ENCODE results near the gene NEK11. TPM values are rescaled to one million over a fixed set of nuclear protein-coding genes. Genes with fewer than 3 reads are reported as not detected.

The NEK11 gene
- total RNA-seq, 1 donor from 2014 or later: 3.8 TPM

- intact Hi-C loops (cut with DNase I): no loop called here
- Histone ChIP-seq H3K27ac (no peak overlapping the region), H3K4me1 (no peaks in the 10 kb centered on the region), H3K4me3 (no peak overlapping the region), H3K27me3 (no peaks in the 10 kb centered on the region), H3K9me3 (no peaks in the 10 kb centered on the region), H3K36me3 (no peaks in the 10 kb centered on the region)
- TF ChIP-seq CTCF (IDR thresholded peaks at IDR 0.05): no peak
- ATAC-seq (no peak), DNase-seq (no peak)
Measured at GRCh38 chr3:131393868-131394267, 367.2 kb downstream of the NEK11 start.

DNA sequence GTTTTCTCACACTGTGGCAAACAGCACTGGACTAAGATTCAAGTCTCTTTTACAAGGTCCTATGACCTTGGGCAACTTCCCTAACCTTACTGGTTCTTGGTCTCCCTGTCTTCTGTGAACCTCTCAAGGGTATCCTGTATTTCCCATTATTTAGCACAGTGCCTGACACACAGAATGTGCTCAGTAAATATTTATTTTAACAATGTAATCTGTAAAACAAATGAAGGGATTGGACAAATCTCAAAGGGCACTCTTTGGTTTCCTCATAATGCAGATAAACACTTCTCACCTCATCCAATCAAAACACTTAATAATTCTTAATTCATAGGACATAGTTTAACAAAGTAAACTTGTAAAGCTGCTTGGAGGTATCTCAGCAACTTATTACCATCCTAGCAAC, 367.7 kb downstream of the NEK11 start:
- H3K4me1 ChIP-seq: no peaks in the 10 kb centered on the region
- H3K27ac ChIP-seq: no peak overlapping the region
- no peak for TF ChIP-seq CTCF (IDR thresholded peaks at IDR 0.05)
- DNase-seq: no peak
- no peak overlapping the region for H3K4me3 ChIP-seq
- no peak for ATAC-seq
- no peaks in the 10 kb centered on the region for H3K36me3 ChIP-seq
- intact Hi-C loops (cut with DNase I): no loop called here
- H3K27me3 ChIP-seq: no peaks in the 10 kb centered on the region
- H3K9me3 ChIP-seq: no peaks in the 10 kb centered on the region

DNA sequence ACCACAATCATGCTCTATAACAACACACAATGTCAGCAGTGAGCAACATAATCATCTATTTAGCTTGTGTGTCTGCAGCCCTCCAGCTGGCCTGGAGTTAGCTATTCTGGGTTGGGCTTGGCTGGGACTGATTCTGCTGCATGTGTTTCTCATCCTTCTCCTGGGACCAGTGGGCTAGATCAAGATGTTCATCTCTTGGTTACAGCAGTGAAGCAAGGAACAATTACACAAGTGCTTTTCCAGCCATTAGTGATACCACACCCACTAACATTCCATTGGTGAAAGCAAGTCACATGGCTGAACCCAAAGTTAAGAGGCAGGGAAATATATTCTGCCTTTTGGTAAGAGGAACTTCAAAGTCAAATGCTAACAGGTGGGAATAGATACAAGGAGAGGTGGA, 369.5 kb downstream of the NEK11 start:
- no peak for ATAC-seq
- Histone ChIP-seq H3K4me3 (no peak overlapping the region), H3K36me3 (no peaks in the 10 kb centered on the region), H3K27me3 (no peaks in the 10 kb centered on the region), H3K4me1 (no peaks in the 10 kb centered on the region), H3K27ac (no peak overlapping the region), H3K9me3 (no peaks in the 10 kb centered on the region)
- no peak for TF ChIP-seq CTCF (IDR thresholded peaks at IDR 0.05)
- intact Hi-C loops (cut with DNase I): no loop called here
- no peak for DNase-seq

- Histone ChIP-seq H3K27me3 (no peaks in the 10 kb centered on the region), H3K27ac (no peak overlapping the region), H3K4me3 (no peak overlapping the region), H3K36me3 (no peaks in the 10 kb centered on the region), H3K9me3 (no peaks in the 10 kb centered on the region), H3K4me1 (peaks cover 9% of the 10 kb centered on the region)
- DNase-seq (no peak), ATAC-seq (no peak)
- no peak for TF ChIP-seq CTCF (IDR thresholded peaks at IDR 0.05)
- intact Hi-C loops (cut with DNase I): no loop called here
Measured at GRCh38 chr3:131397889-131398288, 371.2 kb downstream of the NEK11 start.

Other genes starting within 250 kb of the NEK11 start
- 142 TPM for gene ATP2C1, start 132.8 kb upstream of the NEK11 start, total RNA-seq
- gene ASTE1, start 52 bp upstream of the NEK11 start, total RNA-seq: 8.8 TPM

Data from upper lobe of right lung (tissue), 1 donor.